Pancreas (tissue), 10 donors: Measurements from ENCODE around the gene SNX9. TPM values are rescaled to one million over a fixed set of nuclear protein-coding genes. Genes with fewer than 3 reads are reported as not detected.

Experiments
- ATAC-seq, 4 donors: fragments of 200-7000 bp; cut with Tn5 transposase; one replicate each; pipeline versions ENCODE4 v1.8.0 to v1.9.1; 2020; ENCODE audit warnings: mild to moderate bottlenecking in 4 of 4, moderate library complexity in 4 of 4
- DNase-seq, 6 donors: peaks; one replicate each; pipeline ENCODE4 v3.0.0-alpha.2; 2020
- FAIRE-seq: peaks from 2 replicates; lab custom pipeline; 2012; peaks lifted over from hg19 to GRCh38; lab: Jason Lieb, UNC
- H3K27ac ChIP-seq, 4 donors: fragments of 200-600 bp; sonication (generic); 1 replicate in 3 of 4; 2 replicates in 1 of 4; pipeline versions ENCODE4 v1.5.0 to v1.8.0; 2020
- H3K27me3 ChIP-seq, 4 donors: fragments of 200-600 bp; one replicate each; pipeline ENCODE4 v1.8.0; 2021
- H3K36me3 ChIP-seq, 3 donors: fragments of 200-600 bp; sonication (generic) in 1 of 3; one replicate each; pipeline versions ENCODE4 v1.5.0 to v1.8.0; 2020 to 2021
- H3K4me1 ChIP-seq, 3 donors: fragments of 200-600 bp; one replicate each; pipeline ENCODE4 v1.8.0; 2021
- H3K4me3 ChIP-seq, 4 donors: fragments of 200-600 bp; sonication (generic) in 2 of 4; one replicate each; pipeline versions ENCODE4 v1.5.0 to v1.8.0; 2020 to 2021
- H3K9me3 ChIP-seq, 4 donors: fragments of 200-600 bp; one replicate each; pipeline ENCODE4 v1.8.0; 2021
- WGBS, 2 donors: extraction: QIAGEN DNeasy Blood & Tissue Kit; methylation state at CpG; one replicate each; pipeline ENCODE4 v1.1.7; 2013; 5-methylcytosine and 5-hydroxymethylcytosine counted together
- intact Hi-C, 3 donors: fragments of 100-400 bp; cut with DNase I; formaldehyde crosslinking; loops; one replicate each; pipeline versions ENCODE4 v1.11.1 to v1.14.2; 2022
- polyA plus RNA-seq, 2 donors: library from polyadenylated mRNA; stranded (reverse); fragments of 200-250 nt; gene quantifications; one replicate each; pipeline ENCODE4 v1.2.3, GENCODE V29; 2013
- total RNA-seq, 6 donors: library from RNA; stranded (reverse); fragmentation: NEBNext Ultra II Directional in 4 of 6; extraction: Animal tissue kit (Norgen Biotek cat#: 25700) in 4 of 6; gene quantifications; one replicate each; pipeline versions ENCODE4 v1.2.1 to v1.2.4, GENCODE V29; 2021 to 2023
- TF ChIP-seq, protein P1 (sequence below), 4 donors: fragments of 200-600 bp; sonication (generic) in 3 of 4; IDR thresholded peaks; one replicate each; pipeline versions ENCODE4 v1.5.0 to v1.8.0; 2021; ENCODE audit warnings: antibody characterized with exemption in 4 of 4
- donor health status: healthy with polysubstance abuse.
- donor health status: DM: no; HTN: no; CAD: no; lungs with moderate emphysema.
- donor health status: DM: no; HTN: no; CAD: no.
- donor health status: control.
- donor health status: control.
- donor health status: Bipolar disorder and iron deficiency.
- donor health status: DM: yes; HTN: yes; CAD: no.
- donor health status: DM: no; HTN: no; CAD: no.
- donor health status: DM: no; HTN: no; CAD: no.
- donor health status: DM: yes; HTN: yes; CAD: no.

Gene SNX9
- total and polyA plus RNA-seq, 8 donors = 14.2 to 27.4 (median 16.2) TPM

DNA sequence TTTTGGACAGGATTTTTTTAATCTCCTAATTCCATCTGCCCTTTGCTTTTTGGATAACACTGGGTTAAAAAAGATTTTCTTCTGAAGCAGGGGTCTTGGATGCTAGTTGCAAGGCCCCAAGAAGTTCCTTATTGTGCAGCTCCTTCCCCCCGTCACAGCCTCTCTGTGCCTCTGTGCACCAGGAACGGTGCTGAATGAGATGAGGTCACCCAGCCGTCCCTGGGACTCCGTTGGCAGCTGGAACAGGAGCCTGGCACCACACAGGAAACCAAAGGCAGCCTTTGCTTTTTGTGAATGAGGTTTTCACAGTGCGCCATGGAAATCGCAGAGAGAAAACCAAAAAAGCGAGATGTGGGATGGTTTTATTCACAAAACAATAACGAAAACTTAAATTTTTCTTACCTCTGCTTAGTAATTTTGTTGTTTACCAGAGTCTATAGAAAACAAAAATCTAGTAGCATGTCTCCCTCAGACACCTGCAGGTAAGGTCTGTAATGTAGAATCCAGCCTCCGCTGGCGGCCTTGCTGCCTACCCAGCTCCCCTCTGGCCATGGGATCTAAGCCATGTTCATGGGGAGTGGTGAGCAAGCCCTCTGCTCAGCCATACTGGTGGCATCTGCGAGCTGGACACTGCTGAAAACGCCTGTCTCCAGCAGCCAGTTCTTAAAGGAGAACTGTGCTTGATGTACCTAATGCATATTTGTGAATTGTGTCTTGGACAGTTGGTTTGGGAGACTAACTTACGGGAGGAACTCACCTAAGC, 118.2 kb downstream of the SNX9 start:
- 85 to 86% methylated on average over 13 of the region's 13 CpGs for WGBS, 2 donors
- ATAC-seq (peak in 3 of 4 donors; percentile 62 to 70 (median 65)), DNase-seq (no peak), FAIRE-seq (no peak)
- H3K4me1 ChIP-seq = peaks cover 0 to 4% (median 0%) of the 10 kb centered on the region in 3 donors
- H3K4me3 ChIP-seq = no peak overlapping the region
- H3K9me3 ChIP-seq = no peaks in the 10 kb centered on the region
- H3K27ac ChIP-seq = peak overlapping the region in 1 of 4 donors; percentile 22
- intact Hi-C loops = no loop called here
- TF ChIP-seq, protein P1, sequence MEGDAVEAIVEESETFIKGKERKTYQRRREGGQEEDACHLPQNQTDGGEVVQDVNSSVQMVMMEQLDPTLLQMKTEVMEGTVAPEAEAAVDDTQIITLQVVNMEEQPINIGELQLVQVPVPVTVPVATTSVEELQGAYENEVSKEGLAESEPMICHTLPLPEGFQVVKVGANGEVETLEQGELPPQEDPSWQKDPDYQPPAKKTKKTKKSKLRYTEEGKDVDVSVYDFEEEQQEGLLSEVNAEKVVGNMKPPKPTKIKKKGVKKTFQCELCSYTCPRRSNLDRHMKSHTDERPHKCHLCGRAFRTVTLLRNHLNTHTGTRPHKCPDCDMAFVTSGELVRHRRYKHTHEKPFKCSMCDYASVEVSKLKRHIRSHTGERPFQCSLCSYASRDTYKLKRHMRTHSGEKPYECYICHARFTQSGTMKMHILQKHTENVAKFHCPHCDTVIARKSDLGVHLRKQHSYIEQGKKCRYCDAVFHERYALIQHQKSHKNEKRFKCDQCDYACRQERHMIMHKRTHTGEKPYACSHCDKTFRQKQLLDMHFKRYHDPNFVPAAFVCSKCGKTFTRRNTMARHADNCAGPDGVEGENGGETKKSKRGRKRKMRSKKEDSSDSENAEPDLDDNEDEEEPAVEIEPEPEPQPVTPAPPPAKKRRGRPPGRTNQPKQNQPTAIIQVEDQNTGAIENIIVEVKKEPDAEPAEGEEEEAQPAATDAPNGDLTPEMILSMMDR (IDR thresholded peaks at IDR 0.05) = no peak
- peaks cover 0 to 66% (median 11%) of the 10 kb centered on the region in 3 donors for H3K36me3 ChIP-seq
- H3K27me3 ChIP-seq = no peaks in the 10 kb centered on the region

DNA sequence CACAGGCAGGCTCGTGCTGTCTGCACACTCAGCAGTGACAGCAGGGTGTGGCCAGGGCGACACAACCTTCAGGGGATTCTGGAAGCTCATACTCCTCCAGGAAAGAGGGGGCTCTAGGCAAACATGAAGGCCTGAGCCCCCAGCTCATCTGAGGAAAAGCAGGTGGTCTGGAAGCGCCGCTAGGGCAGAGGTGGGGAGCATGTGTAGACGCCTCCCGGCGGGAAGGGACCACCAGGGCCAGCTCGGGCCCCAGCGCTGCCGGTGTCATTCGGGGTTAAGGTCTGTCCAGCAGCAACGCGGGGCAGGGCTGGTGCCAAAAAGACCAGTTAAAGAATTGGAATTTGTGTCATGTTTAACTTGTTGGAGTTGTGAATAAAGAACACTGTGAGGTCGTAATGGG, 119.3 kb downstream of the SNX9 start:
- H3K27me3 ChIP-seq = no peaks in the 10 kb centered on the region
- TF ChIP-seq, protein P1 (IDR thresholded peaks at IDR 0.05) = no peak
- ATAC-seq = no peak
- peaks cover 0 to 56% (median 9%) of the 10 kb centered on the region in 3 donors for H3K36me3 ChIP-seq
- no peak for FAIRE-seq
- 89 to 90% methylated on average over 14 of the region's 14 CpGs for WGBS, 2 donors
- H3K27ac ChIP-seq = no peak overlapping the region
- H3K4me1 ChIP-seq = peaks cover 0 to 4% (median 0%) of the 10 kb centered on the region in 3 donors
- no peaks in the 10 kb centered on the region for H3K9me3 ChIP-seq
- DNase-seq = no peak
- H3K4me3 ChIP-seq = no peak overlapping the region
- intact Hi-C loops = no loop called here

DNA sequence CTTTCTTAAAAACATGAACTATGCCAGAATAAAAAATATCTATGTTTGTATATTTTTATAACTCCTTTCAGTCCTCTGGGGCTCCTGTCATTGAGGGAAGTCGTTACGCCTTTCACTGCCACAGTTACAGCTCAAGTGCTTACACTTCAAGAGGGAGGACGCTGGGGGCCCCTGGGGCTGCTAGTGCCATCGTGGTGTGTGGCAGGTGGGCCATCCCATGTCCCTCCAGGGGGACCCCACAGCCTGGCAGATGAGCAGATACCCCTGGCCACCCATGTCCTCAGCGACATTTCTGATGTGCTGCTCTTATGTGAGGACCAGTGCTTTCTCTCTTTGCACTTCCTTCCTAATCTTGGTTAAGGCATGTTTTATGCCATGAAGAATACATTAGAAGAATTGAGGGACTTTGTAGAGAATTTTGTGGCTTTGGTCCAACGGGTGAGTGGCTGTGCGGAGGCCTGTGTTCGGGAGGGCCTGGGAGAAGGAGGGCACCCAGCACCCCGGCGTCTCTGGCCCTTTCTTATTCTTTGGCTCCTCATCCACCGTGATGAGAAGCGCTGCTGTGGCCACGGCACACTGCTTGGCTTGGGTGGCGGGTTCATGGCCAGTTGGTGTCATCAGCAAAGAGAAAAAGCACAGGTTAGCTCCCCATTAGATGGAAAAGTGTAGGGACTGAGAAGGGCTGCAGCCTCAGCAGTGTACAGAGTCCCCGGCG, 120.4 kb downstream of the SNX9 start:
- Histone ChIP-seq H3K27ac (no peak overlapping the region), H3K27me3 (no peaks in the 10 kb centered on the region), H3K36me3 (peaks cover 0 to 46% (median 8%) of the 10 kb centered on the region in 3 donors), H3K4me3 (no peak overlapping the region), H3K4me1 (peaks cover 0 to 4% (median 0%) of the 10 kb centered on the region in 3 donors), H3K9me3 (no peaks in the 10 kb centered on the region)
- TF ChIP-seq, protein P1 (IDR thresholded peaks at IDR 0.05) = no peak
- DNase-seq (no peak), FAIRE-seq (no peak), ATAC-seq (no peak)
- 95% methylated on average over 16 of the region's 16 CpGs for WGBS, 2 donors
- intact Hi-C loops = no loop called here

DNA sequence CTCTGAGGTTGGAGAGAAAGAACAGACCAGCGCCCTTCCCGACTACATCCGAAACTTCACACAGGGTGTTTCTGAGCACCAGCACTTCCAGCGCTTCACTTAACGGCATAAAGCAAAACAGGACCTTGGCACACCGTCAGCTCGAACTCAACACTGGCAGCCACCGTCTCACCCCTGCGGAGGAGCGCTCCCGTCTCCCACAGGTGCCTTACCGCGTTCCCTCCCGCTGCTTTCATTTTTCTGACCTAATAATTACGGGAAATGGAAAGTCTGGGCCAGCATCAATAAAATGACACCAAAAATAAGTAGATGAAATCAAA, 120.9 kb downstream of the SNX9 start:
- FAIRE-seq (no peak), ATAC-seq (no peak), DNase-seq (no peak)
- no peak overlapping the region for H3K4me3 ChIP-seq
- no peaks in the 10 kb centered on the region for H3K27me3 ChIP-seq
- H3K27ac ChIP-seq = no peak overlapping the region
- TF ChIP-seq, protein P1 (IDR thresholded peaks at IDR 0.05) = no peak
- peaks cover 0 to 4% (median 0%) of the 10 kb centered on the region in 3 donors for H3K4me1 ChIP-seq
- H3K9me3 ChIP-seq = no peaks in the 10 kb centered on the region
- intact Hi-C loops = no loop called here
- peaks cover 0 to 41% (median 4%) of the 10 kb centered on the region in 3 donors for H3K36me3 ChIP-seq
- WGBS, 2 donors = 96% methylated on average over 15 of the region's 15 CpGs
